NOMO-1 treated with dmso at 0.1 percent for 144 hours (cell line): ENCODE measurements around the gene PDE6D.

Experiments used
- DNase-seq: peaks from one replicate; lab custom pipeline; 2025; ENCODE audit not compliant: unreplicated experiment; lab: John Stamatoyannopoulos, UW

PDE6D gene

GRCh38 chr2:231708773-231709635, 72.1 kb downstream of the PDE6D start:
- no peak for DNase-seq

DNA sequence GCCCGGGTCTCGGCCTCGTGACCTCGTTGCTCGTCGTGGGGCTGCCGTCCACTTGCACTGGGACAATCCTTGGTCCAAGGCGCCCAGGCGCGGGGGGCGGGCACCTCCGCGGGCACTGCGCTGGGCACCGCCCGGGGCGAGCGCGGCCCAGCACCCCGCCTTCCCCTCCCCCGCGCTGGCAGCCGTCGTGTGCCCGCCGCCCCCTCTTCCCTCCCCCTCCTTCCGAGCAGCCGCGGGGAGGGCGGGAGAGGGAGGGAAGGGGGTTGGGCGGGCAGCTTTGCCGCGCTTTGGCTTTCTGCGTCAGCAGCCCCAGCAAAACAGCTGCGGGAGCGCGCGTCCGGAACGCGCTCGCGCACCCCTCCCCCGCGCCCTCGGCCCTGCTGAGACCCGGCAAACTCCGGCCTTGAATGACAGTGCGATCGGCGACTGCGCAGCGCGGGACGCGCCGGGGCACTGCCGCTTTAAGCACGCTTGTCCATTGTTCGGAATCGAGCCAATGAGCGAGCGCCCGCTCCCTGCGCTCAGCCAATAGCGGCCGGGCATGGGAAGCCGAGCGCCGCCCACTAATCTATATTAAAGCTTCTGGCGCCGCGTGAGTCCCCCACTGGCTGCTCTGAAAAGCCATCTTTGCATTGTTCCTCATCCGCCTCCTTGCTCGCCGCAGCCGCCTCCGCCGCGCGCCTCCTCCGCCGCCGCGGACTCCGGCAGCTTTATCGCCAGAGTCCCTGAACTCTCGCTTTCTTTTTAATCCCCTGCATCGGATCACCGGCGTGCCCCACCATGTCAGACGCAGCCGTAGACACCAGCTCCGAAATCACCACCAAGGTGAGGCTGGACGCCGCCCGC, 72.9 kb downstream of the PDE6D start, which contains the start of gene PTMA:
PTMA (plus strand) TSS at position 599 of the 846 bp plus-strand sequence; CDS start at position 781, 182 bp downstream.
- peak; percentile 98 for DNase-seq

GRCh38 chr2:231707625-231707926, 73.5 kb downstream of the PDE6D start:
- no peak for DNase-seq

DNA sequence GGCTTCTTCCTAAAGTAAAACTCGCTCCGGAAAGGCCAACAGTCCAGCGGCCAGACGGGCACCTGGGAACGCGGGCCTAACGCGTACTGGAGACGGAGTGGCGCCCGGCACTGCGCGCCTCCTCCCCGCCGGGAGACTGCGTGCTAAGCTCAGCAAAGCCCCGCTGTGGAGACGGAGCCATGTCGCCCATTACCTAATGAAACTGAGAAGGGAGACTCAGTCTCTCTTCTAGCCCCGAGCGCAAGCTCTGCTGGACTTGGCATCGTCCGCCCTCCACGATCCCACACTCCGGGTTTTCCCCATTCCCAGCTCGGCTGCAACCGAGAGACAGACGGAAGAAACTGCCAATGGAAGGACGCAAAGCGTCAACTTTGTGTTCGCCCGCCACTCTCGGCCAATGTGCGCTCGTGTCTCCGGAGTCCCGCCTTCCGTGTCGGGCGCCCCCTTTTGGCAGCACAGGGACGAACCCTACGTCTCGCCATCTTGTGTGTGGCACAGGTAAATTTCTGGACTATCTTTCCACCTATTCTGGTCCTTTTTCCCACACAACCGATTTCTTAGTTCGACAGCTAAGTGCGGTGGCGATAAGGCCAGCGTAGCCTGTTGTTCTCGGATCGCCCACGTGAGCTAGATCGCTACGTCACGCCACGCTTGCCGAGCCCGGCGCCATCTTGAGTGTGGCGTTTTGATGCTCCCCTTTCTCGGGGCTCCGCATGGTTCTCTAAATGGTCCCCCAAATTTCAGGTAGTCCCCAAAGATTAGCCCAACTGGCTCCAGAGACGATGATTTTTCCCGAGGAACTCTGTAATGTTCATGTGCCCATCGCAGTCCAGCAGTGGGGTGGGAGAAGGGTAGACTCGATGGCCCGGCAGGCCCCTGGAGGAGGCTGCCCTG, 74.1 kb downstream of the PDE6D start:
- DNase-seq = peak; percentile 96

GRCh38 chr2:231704017-231704416, 77.1 kb downstream of the PDE6D start:
- no peak for DNase-seq

- no peak for DNase-seq
These were observed 79.4 kb downstream of the PDE6D start for GRCh38 chr2:231701456-231702373.

DNA sequence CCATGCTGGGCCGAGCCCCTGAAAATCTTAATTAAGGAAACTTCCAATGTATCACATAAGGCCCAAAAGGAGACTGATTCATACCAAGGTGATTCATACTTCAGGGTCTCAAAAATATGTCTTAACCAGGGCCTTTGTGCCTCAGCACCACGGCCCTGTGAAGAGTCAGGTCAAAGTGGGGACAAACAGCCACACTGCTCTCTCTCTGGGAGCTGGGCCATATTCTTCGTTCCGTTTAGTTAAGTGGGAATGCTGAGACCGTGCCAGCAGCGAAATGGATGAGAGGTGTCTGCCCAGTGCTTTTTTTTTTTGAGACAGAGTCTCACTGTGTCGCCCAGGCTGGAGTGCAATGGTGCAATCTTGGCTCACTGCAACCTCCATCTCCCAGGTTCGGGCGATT, 82.1 kb downstream of the PDE6D start:
- DNase-seq = no peak

DNA sequence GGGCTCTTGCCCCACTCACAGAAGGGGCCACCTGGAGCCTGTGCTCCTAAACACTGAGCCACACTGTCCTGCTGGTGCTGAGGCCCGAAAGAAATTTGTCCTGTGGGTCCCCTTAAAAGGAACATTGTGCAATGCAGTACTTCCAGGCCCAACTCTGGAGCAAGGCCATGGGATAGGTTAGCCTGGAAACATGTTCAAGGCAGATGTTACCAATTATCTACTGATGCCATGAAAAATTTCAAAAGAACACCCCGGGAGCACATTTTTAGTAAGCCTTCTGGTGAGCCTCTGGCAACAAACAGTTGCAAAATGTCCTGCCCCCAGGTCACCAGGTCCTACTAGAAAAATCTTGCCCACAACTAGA, 85.1 kb downstream of the PDE6D start:
- DNase-seq = no peak

GRCh38 chr2:231693956-231694355, 87.1 kb downstream of the PDE6D start:
- DNase-seq = no peak

- DNase-seq = no peak
These were observed 88.2 kb downstream of the PDE6D start for GRCh38 chr2:231692847-231693246.

DNA sequence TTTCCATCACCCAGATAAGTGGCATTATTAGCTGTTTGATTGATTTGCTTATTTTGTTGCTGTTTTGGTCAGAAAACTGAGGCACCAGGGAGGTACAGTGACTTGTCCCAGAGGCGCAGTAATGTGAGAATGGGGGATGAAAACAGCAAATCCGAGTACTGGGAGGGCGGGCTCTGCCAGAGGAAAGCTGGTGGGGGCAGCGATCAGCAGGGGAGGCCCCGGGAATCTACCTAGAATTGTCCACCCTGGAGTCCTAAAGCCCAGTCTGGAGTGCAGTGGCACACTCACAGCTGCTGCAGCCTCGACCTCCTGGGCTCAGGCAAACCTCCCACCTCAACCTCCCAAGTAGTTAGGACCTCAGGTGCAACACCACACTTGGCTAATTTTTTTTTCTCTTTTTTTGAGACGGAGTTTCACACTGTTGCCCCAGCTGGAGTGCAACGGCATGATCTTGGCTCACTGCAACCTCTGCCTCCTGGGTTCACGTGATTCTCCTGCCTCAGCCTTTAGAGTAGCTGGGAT, 89.8 kb downstream of the PDE6D start:
- DNase-seq = no peak

GRCh38 chr2:231689124-231689893, 91.8 kb downstream of the PDE6D start:
- no peak for DNase-seq

- DNase-seq = no peak
These were observed 92.4 kb downstream of the PDE6D start for GRCh38 chr2:231688719-231689118.

- DNase-seq = no peak
These were observed 93.1 kb downstream of the PDE6D start for GRCh38 chr2:231687961-231688360.

DNA sequence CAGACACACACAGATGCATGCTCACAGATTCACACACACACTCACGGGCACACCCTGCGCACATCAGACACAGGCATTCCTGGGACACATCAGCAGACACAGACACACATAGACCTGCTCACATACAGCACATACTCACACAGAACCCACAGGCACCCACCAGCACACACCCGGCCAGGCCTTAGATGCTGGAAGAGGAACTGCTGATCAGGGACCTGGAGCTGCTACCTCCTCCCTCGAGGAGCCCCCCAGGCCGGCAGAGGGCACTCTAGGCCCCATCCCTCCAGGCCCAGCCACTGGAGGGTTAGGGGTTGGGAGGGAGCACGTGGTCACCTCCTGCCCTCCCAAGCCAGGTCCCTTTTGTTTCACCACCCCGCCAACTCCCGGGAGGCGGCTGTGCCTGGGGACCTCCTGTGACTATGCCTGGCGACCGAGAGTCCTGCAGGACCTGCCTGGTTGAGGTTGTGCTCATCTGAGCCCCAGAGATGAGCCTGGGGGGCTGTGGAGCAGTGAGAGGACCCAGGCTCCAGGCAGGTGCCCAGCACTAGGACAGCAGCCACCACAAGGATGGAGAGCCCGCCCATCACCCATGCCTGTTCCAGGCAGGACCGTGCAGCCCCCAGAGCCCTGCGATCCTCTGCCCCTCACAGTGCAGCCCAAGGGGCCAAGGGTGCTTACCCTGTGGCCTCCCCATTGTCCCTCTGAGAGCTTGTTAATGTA, 93.8 kb downstream of the PDE6D start:
- DNase-seq = peak; percentile 89

GRCh38 chr2:231686192-231687100, 94.6 kb downstream of the PDE6D start:
- no peak for DNase-seq
